Activated naive CD4-positive, alpha-beta T cell treated with Interleukin-2 at 50 U/mL for 16 hours (primary cell): Measurements from ENCODE around the gene PPFIA1.
"Not testable (repeated sequence)": the region's sequence is repeated elsewhere in the genome, so short reads cannot be mapped to it uniquely, and the experiment has no call there.

Experiments
- DNase-seq: peaks from one replicate; pipeline ENCODE4 v3.0.0-alpha.2; 2020

The PPFIA1 gene

GRCh38 chr11:70364178-70364577 lies 93.7 kb downstream of the PPFIA1 start:
- DNase-seq: no peak

- peak; percentile 77 for DNase-seq
Measured at GRCh38 chr11:70364745-70365543, 94.5 kb downstream of the PPFIA1 start.

- no peak for DNase-seq
Measured at GRCh38 chr11:70365544-70365927, 95.0 kb downstream of the PPFIA1 start.

GRCh38 chr11:70367071-70367470 lies 96.6 kb downstream of the PPFIA1 start:
- no peak for DNase-seq

GRCh38 chr11:70368961-70369360 lies 98.5 kb downstream of the PPFIA1 start:
- no peak for DNase-seq

- no peak for DNase-seq
Measured at GRCh38 chr11:70371241-70371640, 100.8 kb downstream of the PPFIA1 start.

- DNase-seq: no peak
Measured at GRCh38 chr11:70372076-70372475, 101.6 kb downstream of the PPFIA1 start.

GRCh38 chr11:70376621-70377020 lies 106.1 kb downstream of the PPFIA1 start:
- DNase-seq: no peak

- DNase-seq: no peak
Measured at GRCh38 chr11:70377645-70378044, 107.2 kb downstream of the PPFIA1 start.

- DNase-seq: no peak
Measured at GRCh38 chr11:70378506-70379134, 108.1 kb downstream of the PPFIA1 start.

GRCh38 chr11:70381350-70381749 lies 110.9 kb downstream of the PPFIA1 start:
- no peak for DNase-seq

- DNase-seq: no peak
Measured at GRCh38 chr11:70381872-70382861, 111.7 kb downstream of the PPFIA1 start.

- no peak for DNase-seq
Measured at GRCh38 chr11:70383664-70384565, 113.4 kb downstream of the PPFIA1 start.

- no peak for DNase-seq
Measured at GRCh38 chr11:70384566-70385152, 114.2 kb downstream of the PPFIA1 start.

- DNase-seq: no peak
Measured at GRCh38 chr11:70387564-70387963, 117.1 kb downstream of the PPFIA1 start.

GRCh38 chr11:70389201-70389600 lies 118.7 kb downstream of the PPFIA1 start:
- DNase-seq: no peak

GRCh38 chr11:70390882-70391281 lies 120.4 kb downstream of the PPFIA1 start:
- not testable (repeated sequence) for DNase-seq

- no peak for DNase-seq
Measured at GRCh38 chr11:70394211-70394950, 123.9 kb downstream of the PPFIA1 start.

GRCh38 chr11:70397336-70397982 lies 127.0 kb downstream of the PPFIA1 start:
- no peak for DNase-seq
